ENCODE data around the gene FOXO6.

The FOXO6 gene

DNA sequence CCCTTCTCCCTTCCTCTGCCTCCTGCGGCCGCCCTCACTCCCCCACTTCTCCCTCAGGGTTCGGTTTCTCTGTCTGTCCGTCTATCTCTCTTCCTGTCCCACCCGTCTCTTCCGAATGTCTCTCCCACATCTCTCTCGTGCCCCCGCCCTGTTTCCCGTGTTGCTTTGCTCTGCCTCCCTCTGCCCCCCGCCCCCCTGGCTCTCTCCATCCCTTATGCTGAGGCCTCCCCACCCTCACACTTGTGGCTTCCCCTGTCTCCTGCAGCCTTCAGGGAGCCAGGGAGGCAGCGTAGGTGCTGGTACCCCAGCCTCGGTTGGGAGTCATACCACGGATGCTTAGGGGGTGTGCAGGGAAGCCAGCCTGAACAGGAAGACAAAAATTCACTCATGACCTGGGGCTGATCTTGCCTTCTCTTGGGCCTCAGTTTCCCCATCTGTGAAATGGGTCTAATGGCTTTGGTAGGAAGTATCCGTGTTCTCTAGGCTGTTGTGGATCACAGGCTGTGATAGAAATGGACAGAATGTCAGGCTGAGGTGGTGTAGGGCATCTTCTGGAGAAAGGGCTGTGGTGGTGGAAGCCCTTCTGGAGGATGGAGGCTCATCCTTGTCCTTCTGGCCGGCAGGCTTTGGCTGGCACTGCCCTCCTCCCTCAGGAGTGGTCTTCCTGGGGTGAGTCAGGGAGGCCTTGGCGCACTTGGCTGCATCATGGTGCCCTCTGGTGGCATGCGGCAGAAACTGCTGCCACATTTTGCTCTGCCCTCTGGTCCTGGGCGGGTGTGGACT, 55.5 kb downstream of the FOXO6 start:
- peak; percentile 66 for DNase-seq (ENCODE audit: low spot score)
- H2AFZ ChIP-seq (ENCODE audit: low read length), result no peak overlapping the region
- H3K23ac ChIP-seq (ENCODE audit: low read depth, low read length, poor library complexity), result no peak overlapping the region
- peaks cover 4 to 12% of the 10 kb centered on the region in 2 donors for H3K4me1 ChIP-seq (ENCODE audit: control insufficient read depth in 2 of 2, insufficient read depth in 1 of 2, low read depth in 1 of 2, low read length in 2 of 2)
- no peaks in the 10 kb centered on the region for H3K9me3 ChIP-seq (replicated peaks in 1 of 2; ENCODE audit: control insufficient read depth in 2 of 2, insufficient read depth in 1 of 2, low read depth in 1 of 2, low read length in 2 of 2)
- no peak overlapping the region for H4K91ac ChIP-seq (ENCODE audit: low read depth, low read length, poor library complexity)
- H2BK5ac ChIP-seq (ENCODE audit: low read length), result no peak overlapping the region
- no peak overlapping the region for H2BK12ac ChIP-seq (ENCODE audit: low read length)
- H3K27me3 ChIP-seq (ENCODE audit: control insufficient read depth in 3 of 3, insufficient read depth in 3 of 3, low read depth in 1 of 3, low read length in 3 of 3), result peaks cover 0 to 13% (median 0%) of the 10 kb centered on the region in 3 experiments
- no peaks in the 10 kb centered on the region for H3K79me1 ChIP-seq (ENCODE audit: low read depth, low read length)
- WGBS, 2 donors (ENCODE audit: extremely low coverage in 2 of 2, insufficient read length in 2 of 2, insufficient replicate concordance in 1 of 2), result no CpG with 5 or more reads among the region's 18 CpGs
- H3K14ac ChIP-seq (ENCODE audit: low read length), result no peak overlapping the region
- H3K4me2 ChIP-seq (ENCODE audit: insufficient read depth, low read length, poor library complexity, severe bottlenecking), result no peak overlapping the region
- H3K4me3 ChIP-seq (ENCODE audit: low read length in 2 of 2), result no peak overlapping the region
- H3K27ac ChIP-seq (replicated peaks; ENCODE audit: low read length), result no peak overlapping the region
- no peak overlapping the region for H2BK15ac ChIP-seq (ENCODE audit: low read length)
- H3K36me3 ChIP-seq (replicated peaks in 1 of 2; ENCODE audit: control insufficient read depth in 2 of 2, insufficient read depth in 2 of 2, low read length in 2 of 2), result no peaks in the 10 kb centered on the region
- no peak overlapping the region for H3K4ac ChIP-seq (ENCODE audit: low read length)
- H3K9ac ChIP-seq (ENCODE audit: low read depth, low read length, poor library complexity), result no peak overlapping the region
- no peak overlapping the region for H2AK5ac ChIP-seq (ENCODE audit: low read depth, low read length)
- no peak overlapping the region for H3K18ac ChIP-seq (ENCODE audit: low read length)
- H2BK120ac ChIP-seq (ENCODE audit: low read depth, low read length), result no peak overlapping the region
- no peak overlapping the region for H4K8ac ChIP-seq (ENCODE audit: low read depth, low read length)

DNA sequence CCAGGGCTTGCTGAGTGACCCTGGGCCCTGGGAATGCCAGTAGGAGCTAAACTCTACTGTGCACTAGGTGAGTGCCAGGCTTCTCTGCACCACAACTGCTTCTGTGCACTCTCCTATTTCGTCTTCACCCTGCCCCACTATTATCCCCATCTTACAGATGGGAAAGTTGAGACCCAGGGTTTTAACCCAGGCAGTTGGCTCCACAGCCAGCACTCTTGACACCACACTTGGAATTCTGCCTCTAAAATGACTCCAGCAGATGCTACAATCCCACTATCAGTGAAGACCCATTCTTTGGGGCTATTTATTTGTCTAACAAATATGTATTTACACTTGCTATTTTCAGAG, 56.1 kb downstream of the FOXO6 start:
- no peak overlapping the region for H4K91ac ChIP-seq (ENCODE audit: low read depth, low read length, poor library complexity)
- no peak overlapping the region for H2BK15ac ChIP-seq (ENCODE audit: low read length)
- no peak overlapping the region for H3K4me2 ChIP-seq (ENCODE audit: insufficient read depth, low read length, poor library complexity, severe bottlenecking)
- H2BK5ac ChIP-seq (ENCODE audit: low read length), result no peak overlapping the region
- no peak overlapping the region for H3K4me3 ChIP-seq (ENCODE audit: low read length in 2 of 2)
- DNase-seq (ENCODE audit: low spot score), result no peak
- no peak overlapping the region for H3K27ac ChIP-seq (replicated peaks; ENCODE audit: low read length)
- H2AK5ac ChIP-seq (ENCODE audit: low read depth, low read length), result no peak overlapping the region
- no peak overlapping the region for H3K14ac ChIP-seq (ENCODE audit: low read length)
- H3K23ac ChIP-seq (ENCODE audit: low read depth, low read length, poor library complexity), result no peak overlapping the region
- H3K79me1 ChIP-seq (ENCODE audit: low read depth, low read length), result no peaks in the 10 kb centered on the region
- no peak overlapping the region for H3K9ac ChIP-seq (ENCODE audit: low read depth, low read length, poor library complexity)
- H3K9me3 ChIP-seq (replicated peaks in 1 of 2; ENCODE audit: control insufficient read depth in 2 of 2, insufficient read depth in 1 of 2, low read depth in 1 of 2, low read length in 2 of 2), result no peaks in the 10 kb centered on the region
- peaks cover 4 to 12% of the 10 kb centered on the region in 2 donors for H3K4me1 ChIP-seq (ENCODE audit: control insufficient read depth in 2 of 2, insufficient read depth in 1 of 2, low read depth in 1 of 2, low read length in 2 of 2)
- no peak overlapping the region for H2AFZ ChIP-seq (ENCODE audit: low read length)
- no peaks in the 10 kb centered on the region for H3K36me3 ChIP-seq (replicated peaks in 1 of 2; ENCODE audit: control insufficient read depth in 2 of 2, insufficient read depth in 2 of 2, low read length in 2 of 2)
- H4K8ac ChIP-seq (ENCODE audit: low read depth, low read length), result no peak overlapping the region
- no peak overlapping the region for H3K4ac ChIP-seq (ENCODE audit: low read length)
- WGBS, 2 donors (ENCODE audit: extremely low coverage in 2 of 2, insufficient read length in 2 of 2, insufficient replicate concordance in 1 of 2), result no CpG with 5 or more reads among the region's 1 CpG
- H2BK120ac ChIP-seq (ENCODE audit: low read depth, low read length), result no peak overlapping the region
- H3K27me3 ChIP-seq (ENCODE audit: control insufficient read depth in 3 of 3, insufficient read depth in 3 of 3, low read depth in 1 of 3, low read length in 3 of 3), result peaks cover 0 to 13% (median 0%) of the 10 kb centered on the region in 3 experiments
- no peak overlapping the region for H2BK12ac ChIP-seq (ENCODE audit: low read length)
- H3K18ac ChIP-seq (ENCODE audit: low read length), result no peak overlapping the region

DNA sequence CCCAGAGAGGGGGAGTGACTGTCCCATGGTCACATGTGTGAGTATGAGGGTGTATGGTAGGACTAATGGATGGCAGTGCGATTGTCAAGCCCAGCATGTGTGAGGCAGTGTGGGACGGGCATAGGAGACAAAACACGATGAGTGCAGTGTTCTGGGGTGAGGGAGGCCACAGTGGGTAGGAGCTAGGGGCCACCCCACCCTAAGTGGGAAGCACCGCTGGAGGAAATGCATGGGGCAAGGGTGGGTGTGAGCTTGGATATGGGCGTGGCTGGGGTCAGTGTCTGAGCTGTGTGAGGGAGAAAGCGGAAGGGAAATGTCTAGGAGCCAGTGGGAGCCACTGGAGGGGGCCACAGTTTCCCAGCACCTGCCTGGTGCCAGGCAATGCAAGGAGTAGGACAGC, 56.5 kb downstream of the FOXO6 start:
- DNase-seq (ENCODE audit: low spot score), result no peak
- Histone ChIP-seq H3K4me2 (ENCODE audit: insufficient read depth, low read length, poor library complexity, severe bottlenecking) (no peak overlapping the region), H3K4me1 (ENCODE audit: control insufficient read depth in 2 of 2, insufficient read depth in 1 of 2, low read depth in 1 of 2, low read length in 2 of 2) (peaks cover 2 to 8% of the 10 kb centered on the region in 2 donors), H2BK12ac (ENCODE audit: low read length) (peak overlapping the region; percentile 1), H2BK15ac (ENCODE audit: low read length) (peak overlapping the region; percentile 8), H3K27me3 (ENCODE audit: control insufficient read depth in 3 of 3, insufficient read depth in 3 of 3, low read depth in 1 of 3, low read length in 3 of 3) (peaks cover 0 to 13% (median 0%) of the 10 kb centered on the region in 3 experiments), H2AK5ac (ENCODE audit: low read depth, low read length) (peak overlapping the region; percentile 28), H3K4me3 (ENCODE audit: low read length in 2 of 2) (no peak overlapping the region), H3K9ac (ENCODE audit: low read depth, low read length, poor library complexity) (no peak overlapping the region), H3K27ac (replicated peaks; ENCODE audit: low read length) (no peak overlapping the region), H3K79me1 (ENCODE audit: low read depth, low read length) (no peaks in the 10 kb centered on the region), H3K9me3 (replicated peaks in 1 of 2; ENCODE audit: control insufficient read depth in 2 of 2, insufficient read depth in 1 of 2, low read depth in 1 of 2, low read length in 2 of 2) (no peaks in the 10 kb centered on the region), H2BK5ac (ENCODE audit: low read length) (no peak overlapping the region), H3K23ac (ENCODE audit: low read depth, low read length, poor library complexity) (no peak overlapping the region), H2BK120ac (ENCODE audit: low read depth, low read length) (no peak overlapping the region), H3K18ac (ENCODE audit: low read length) (no peak overlapping the region), H3K36me3 (replicated peaks in 1 of 2; ENCODE audit: control insufficient read depth in 2 of 2, insufficient read depth in 2 of 2, low read length in 2 of 2) (no peaks in the 10 kb centered on the region), H4K91ac (ENCODE audit: low read depth, low read length, poor library complexity) (no peak overlapping the region), H3K14ac (ENCODE audit: low read length) (no peak overlapping the region), H4K8ac (ENCODE audit: low read depth, low read length) (no peak overlapping the region), H3K4ac (ENCODE audit: low read length) (no peak overlapping the region), H2AFZ (ENCODE audit: low read length) (no peak overlapping the region)
- WGBS, 2 donors (ENCODE audit: extremely low coverage in 2 of 2, insufficient read length in 2 of 2, insufficient replicate concordance in 1 of 2), result no CpG with 5 or more reads among the region's 6 CpGs

DNA sequence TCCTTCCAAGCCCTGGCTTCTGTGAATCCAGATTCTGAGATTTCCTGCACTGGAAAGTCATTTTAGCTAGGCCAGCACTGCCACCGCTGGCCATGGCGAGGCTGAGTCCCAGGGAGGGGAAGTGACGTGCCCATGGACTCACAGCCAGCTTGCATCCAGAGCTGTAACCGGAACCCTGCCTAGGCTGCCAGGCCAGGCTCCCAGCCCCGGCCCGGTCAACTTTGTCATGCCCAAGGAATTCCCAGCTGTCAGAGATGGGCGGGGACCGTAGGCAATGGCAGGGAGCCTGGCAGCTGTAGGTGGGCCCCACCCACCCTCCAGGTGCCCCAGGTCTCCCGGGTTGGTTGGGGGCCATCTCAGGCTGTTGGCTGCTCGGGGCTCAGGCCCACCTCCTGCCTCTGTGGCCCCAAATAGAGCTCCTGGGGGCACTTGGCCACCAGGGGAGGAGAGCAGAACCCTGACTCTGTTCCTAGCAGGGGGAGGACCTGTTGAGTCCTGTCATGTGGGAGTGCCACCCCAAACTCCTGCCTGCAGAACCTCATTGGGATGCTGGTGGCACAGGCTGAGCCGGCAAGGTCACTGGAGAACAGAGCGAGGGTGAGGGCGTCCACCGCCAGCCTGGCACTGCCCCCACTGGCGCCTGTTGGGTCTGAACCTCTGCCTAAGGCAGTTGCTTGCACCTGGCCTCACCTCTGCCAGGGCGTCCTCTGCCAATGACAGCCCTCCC, 57.8 kb downstream of the FOXO6 start:
- Histone ChIP-seq H3K9ac (ENCODE audit: low read depth, low read length, poor library complexity) (peak overlapping the region; percentile 22), H3K79me1 (ENCODE audit: low read depth, low read length) (no peaks in the 10 kb centered on the region), H2AK5ac (ENCODE audit: low read depth, low read length) (peak overlapping the region; percentile 50), H3K36me3 (replicated peaks in 1 of 2; ENCODE audit: control insufficient read depth in 2 of 2, insufficient read depth in 2 of 2, low read length in 2 of 2) (no peaks in the 10 kb centered on the region), H3K27ac (replicated peaks; ENCODE audit: low read length) (no peak overlapping the region), H2BK15ac (ENCODE audit: low read length) (no peak overlapping the region), H3K4ac (ENCODE audit: low read length) (no peak overlapping the region), H2AFZ (ENCODE audit: low read length) (no peak overlapping the region), H3K23ac (ENCODE audit: low read depth, low read length, poor library complexity) (no peak overlapping the region), H3K27me3 (ENCODE audit: control insufficient read depth in 3 of 3, insufficient read depth in 3 of 3, low read depth in 1 of 3, low read length in 3 of 3) (peaks cover 0 to 8% (median 0%) of the 10 kb centered on the region in 3 experiments), H2BK5ac (ENCODE audit: low read length) (no peak overlapping the region), H2BK120ac (ENCODE audit: low read depth, low read length) (peak overlapping the region; percentile 73), H3K4me2 (ENCODE audit: insufficient read depth, low read length, poor library complexity, severe bottlenecking) (no peak overlapping the region), H3K14ac (ENCODE audit: low read length) (peak overlapping the region; percentile 15), H3K18ac (ENCODE audit: low read length) (peak overlapping the region; percentile 49), H3K9me3 (replicated peaks in 1 of 2; ENCODE audit: control insufficient read depth in 2 of 2, insufficient read depth in 1 of 2, low read depth in 1 of 2, low read length in 2 of 2) (no peaks in the 10 kb centered on the region), H4K91ac (ENCODE audit: low read depth, low read length, poor library complexity) (no peak overlapping the region), H3K4me1 (ENCODE audit: control insufficient read depth in 2 of 2, insufficient read depth in 1 of 2, low read depth in 1 of 2, low read length in 2 of 2) (peaks cover 3 to 4% of the 10 kb centered on the region in 2 donors), H4K8ac (ENCODE audit: low read depth, low read length) (no peak overlapping the region), H2BK12ac (ENCODE audit: low read length) (peak overlapping the region; percentile 59), H3K4me3 (ENCODE audit: low read length in 2 of 2) (no peak overlapping the region)
- no peak for DNase-seq (ENCODE audit: low spot score)
- WGBS, 2 donors (ENCODE audit: extremely low coverage in 2 of 2, insufficient read length in 2 of 2, insufficient replicate concordance in 1 of 2), result no CpG with 5 or more reads among the region's 16 CpGs
